BE2C (cell line): ENCODE results near the gene C18orf63.

Experiments used
- DNase-seq: peaks from one replicate; pipeline ENCODE4 v3.0.0-alpha.2; 2020
- H3K27me3 ChIP-seq: fragments of 250-450 bp; sonication (Bioruptor Pico); 2 replicates; pipeline ENCODE4 v1.5.1; 2020; ENCODE audit warnings: mild to moderate bottlenecking
- H3K36me3 ChIP-seq: fragments of 250-450 bp; sonication (Bioruptor Pico); 2 replicates; pipeline ENCODE4 v1.5.1; 2020; ENCODE audit warnings: mild to moderate bottlenecking
- H3K4me1 ChIP-seq: fragments of 250-450 bp; sonication (Bioruptor Pico); 2 replicates; pipeline ENCODE4 v1.5.1; 2020
- H3K4me3 ChIP-seq: 2 replicates; pipeline ENCODE4 v1.5.1; 2011; ENCODE audit warnings: low read depth, low read length
- H3K9me3 ChIP-seq: fragments of 250-450 bp; sonication (Bioruptor Pico); 2 replicates; pipeline ENCODE4 v1.5.1; 2020
- TF ChIP-seq, protein P1 (sequence below): IDR thresholded peaks from 2 replicates; pipeline ENCODE4 v1.5.1; 2012; ENCODE audit warnings: mild to moderate bottlenecking, low read depth, low read length

Gene C18orf63

DNA sequence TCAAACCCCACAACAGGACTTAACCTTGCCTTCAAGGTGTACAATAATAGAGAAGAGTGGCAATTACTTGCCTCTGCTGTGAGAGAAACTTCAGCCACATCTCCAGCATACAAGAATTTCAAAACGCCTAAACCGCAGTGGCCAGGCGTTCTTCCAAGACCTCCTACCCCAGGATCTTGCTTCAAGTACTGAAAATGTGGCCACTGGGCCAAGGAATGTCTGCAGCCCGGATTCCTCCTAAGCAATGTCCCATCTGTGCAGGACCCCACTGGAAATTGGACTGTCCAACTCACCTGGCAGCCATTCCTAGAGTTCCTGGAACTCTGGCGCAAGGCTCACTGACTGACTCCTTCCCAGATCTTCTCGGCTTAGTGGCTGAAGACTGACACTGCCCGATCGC is 21.1 kb upstream of the C18orf63 start:
- no peaks in the 10 kb centered on the region for H3K27me3 ChIP-seq
- H3K36me3 ChIP-seq, result no peaks in the 10 kb centered on the region
- TF ChIP-seq, protein P1, sequence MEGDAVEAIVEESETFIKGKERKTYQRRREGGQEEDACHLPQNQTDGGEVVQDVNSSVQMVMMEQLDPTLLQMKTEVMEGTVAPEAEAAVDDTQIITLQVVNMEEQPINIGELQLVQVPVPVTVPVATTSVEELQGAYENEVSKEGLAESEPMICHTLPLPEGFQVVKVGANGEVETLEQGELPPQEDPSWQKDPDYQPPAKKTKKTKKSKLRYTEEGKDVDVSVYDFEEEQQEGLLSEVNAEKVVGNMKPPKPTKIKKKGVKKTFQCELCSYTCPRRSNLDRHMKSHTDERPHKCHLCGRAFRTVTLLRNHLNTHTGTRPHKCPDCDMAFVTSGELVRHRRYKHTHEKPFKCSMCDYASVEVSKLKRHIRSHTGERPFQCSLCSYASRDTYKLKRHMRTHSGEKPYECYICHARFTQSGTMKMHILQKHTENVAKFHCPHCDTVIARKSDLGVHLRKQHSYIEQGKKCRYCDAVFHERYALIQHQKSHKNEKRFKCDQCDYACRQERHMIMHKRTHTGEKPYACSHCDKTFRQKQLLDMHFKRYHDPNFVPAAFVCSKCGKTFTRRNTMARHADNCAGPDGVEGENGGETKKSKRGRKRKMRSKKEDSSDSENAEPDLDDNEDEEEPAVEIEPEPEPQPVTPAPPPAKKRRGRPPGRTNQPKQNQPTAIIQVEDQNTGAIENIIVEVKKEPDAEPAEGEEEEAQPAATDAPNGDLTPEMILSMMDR, result no peak
- H3K4me3 ChIP-seq, result no peak overlapping the region
- no peaks in the 10 kb centered on the region for H3K4me1 ChIP-seq
- no peaks in the 10 kb centered on the region for H3K9me3 ChIP-seq
- no peak for DNase-seq

DNA sequence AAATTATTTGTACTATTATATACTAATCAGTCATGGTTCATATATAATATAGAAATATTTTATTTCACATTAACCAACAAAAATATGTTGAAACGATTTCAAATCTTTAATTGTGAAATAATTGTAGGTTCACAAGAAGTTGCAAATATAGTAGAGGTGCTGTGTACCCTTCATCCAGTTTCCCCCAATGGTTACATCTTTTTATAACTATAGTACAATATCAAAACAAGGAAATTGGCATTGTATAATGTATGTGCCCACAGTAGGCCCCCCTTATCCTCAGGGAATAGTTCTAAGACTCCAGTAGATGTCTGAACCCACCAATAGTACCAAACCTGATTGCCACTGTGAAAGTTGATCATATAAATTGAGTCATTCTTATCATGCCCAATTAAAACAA is 16.5 kb upstream of the C18orf63 start:
- no peak overlapping the region for H3K4me3 ChIP-seq
- H3K27me3 ChIP-seq, result no peaks in the 10 kb centered on the region
- H3K36me3 ChIP-seq, result no peaks in the 10 kb centered on the region
- H3K4me1 ChIP-seq, result no peaks in the 10 kb centered on the region
- DNase-seq, result no peak
- TF ChIP-seq, protein P1, result no peak
- no peaks in the 10 kb centered on the region for H3K9me3 ChIP-seq

GRCh38 chr18:74299746-74300145 is 15.9 kb upstream of the C18orf63 start:
- TF ChIP-seq, protein P1, result no peak
- Histone ChIP-seq H3K9me3 (no peaks in the 10 kb centered on the region), H3K4me3 (no peak overlapping the region), H3K36me3 (no peaks in the 10 kb centered on the region), H3K4me1 (no peaks in the 10 kb centered on the region), H3K27me3 (no peaks in the 10 kb centered on the region)
- DNase-seq, result no peak

GRCh38 chr18:74303306-74303705 is 12.3 kb upstream of the C18orf63 start:
- H3K36me3 ChIP-seq, result no peaks in the 10 kb centered on the region
- H3K4me1 ChIP-seq, result no peaks in the 10 kb centered on the region
- no peak for DNase-seq
- H3K9me3 ChIP-seq, result no peaks in the 10 kb centered on the region
- TF ChIP-seq, protein P1, result no peak
- no peaks in the 10 kb centered on the region for H3K27me3 ChIP-seq
- no peak overlapping the region for H3K4me3 ChIP-seq

- Histone ChIP-seq H3K4me3 (no peak overlapping the region), H3K9me3 (no peaks in the 10 kb centered on the region), H3K36me3 (no peaks in the 10 kb centered on the region), H3K4me1 (no peaks in the 10 kb centered on the region), H3K27me3 (no peaks in the 10 kb centered on the region)
- no peak for DNase-seq
- TF ChIP-seq, protein P1, result no peak
These were observed 11.7 kb upstream of the C18orf63 start for GRCh38 chr18:74303936-74304335.

GRCh38 chr18:74310411-74310810 is 5.2 kb upstream of the C18orf63 start:
- no peaks in the 10 kb centered on the region for H3K4me1 ChIP-seq
- no peaks in the 10 kb centered on the region for H3K36me3 ChIP-seq
- H3K4me3 ChIP-seq, result no peak overlapping the region
- no peaks in the 10 kb centered on the region for H3K9me3 ChIP-seq
- TF ChIP-seq, protein P1, result peak; percentile 49
- H3K27me3 ChIP-seq, result no peaks in the 10 kb centered on the region
- no peak for DNase-seq
